HepG2 (cell line): ENCODE results near the gene MAPK8IP3. TPM values are rescaled to one million over a fixed set of nuclear protein-coding genes. Genes with fewer than 3 reads are reported as not detected.

Experiments
- BCL6 ChIP-seq: IDR thresholded peaks from 2 replicates; pipeline ENCODE4 v1.6.1; 2016; ENCODE audit warnings: missing genetic modification reagents, missing compliant biosample characterization
- DBP ChIP-seq: sonication (generic); formaldehyde crosslinking; IDR thresholded peaks from 2 replicates; pipeline ENCODE4 v1.4.0; 2020; ENCODE audit warnings: missing genetic modification reagents; ENCODE audit errors: not compliant biosample characterization
- FOXK2 ChIP-seq: fragments of 450-650 bp; IDR thresholded peaks from 2 replicates; pipeline ENCODE4 v1.6.1; 2016
- KMT2A ChIP-seq: sonication (generic); formaldehyde crosslinking; IDR thresholded peaks from 2 replicates; pipeline ENCODE4 v1.4.0; 2020; ENCODE audit warnings: missing genetic modification reagents
- MEIS2 ChIP-seq: sonication (generic); formaldehyde crosslinking; IDR thresholded peaks from 2 replicates; pipeline ENCODE4 v1.9.0; 2021; ENCODE audit warnings: mild to moderate bottlenecking, missing genetic modification reagents
- NFE2L1 ChIP-seq: sonication (generic); formaldehyde crosslinking; IDR thresholded peaks from 2 replicates; pipeline ENCODE4 v1.4.0; 2020; ENCODE audit warnings: missing genetic modification reagents, mild to moderate bottlenecking, borderline replicate concordance
- PHF20 ChIP-seq: sonication (generic); formaldehyde crosslinking; IDR thresholded peaks from 2 replicates; pipeline ENCODE4 v1.5.0; 2020; ENCODE audit warnings: mild to moderate bottlenecking, missing genetic modification reagents
- RCOR2 ChIP-seq: IDR thresholded peaks from 2 replicates; pipeline ENCODE4 v1.6.1; 2016; ENCODE audit warnings: missing biosample characterization, missing genetic modification reagents
- SUZ12 ChIP-seq: fragments of 150-350 bp; IDR thresholded peaks from 2 replicates; pipeline ENCODE4 v1.6.1; 2014; ENCODE audit warnings: low read depth, low read length
- TOPORS ChIP-seq: sonication (generic); formaldehyde crosslinking; IDR thresholded peaks from 2 replicates; pipeline ENCODE4 v1.8.0; 2023; ENCODE audit warnings: mild to moderate bottlenecking, missing genetic modification reagents
- ZBTB21 ChIP-seq: sonication (generic); formaldehyde crosslinking; IDR thresholded peaks from 2 replicates; pipeline ENCODE4 v1.4.0; 2020; ENCODE audit warnings: missing genetic modification reagents
- ZBTB33 ChIP-seq: sonication (generic); formaldehyde crosslinking; IDR thresholded peaks from 2 replicates; pipeline ENCODE4 v1.4.0; 2020; ENCODE audit warnings: missing genetic modification reagents
- ZBTB34 ChIP-seq: sonication (generic); formaldehyde crosslinking; IDR thresholded peaks from 2 replicates; pipeline ENCODE4 v1.8.0; 2022; ENCODE audit warnings: mild to moderate bottlenecking, missing genetic modification reagents
- ZBTB39 ChIP-seq: sonication (generic); formaldehyde crosslinking; IDR thresholded peaks from 2 replicates; pipeline ENCODE4 v1.5.0; 2020; ENCODE audit warnings: missing genetic modification reagents
- ZFP1 ChIP-seq: IDR thresholded peaks from 2 replicates; pipeline ENCODE4 v1.6.1; 2016
- ZMAT3 ChIP-seq: sonication (generic); formaldehyde crosslinking; conservative IDR thresholded peaks from 2 replicates; pipeline ENCODE4 v1.7.0; 2021; ENCODE audit warnings: missing genetic modification reagents
- ZNF10 ChIP-seq: sonication (generic); formaldehyde crosslinking; IDR thresholded peaks from 2 replicates; pipeline ENCODE4 v1.4.0; 2020; ENCODE audit warnings: mild to moderate bottlenecking, low read depth, missing genetic modification reagents, borderline replicate concordance
- ZNF431 ChIP-seq: sonication (generic); formaldehyde crosslinking; IDR thresholded peaks from 2 replicates; pipeline ENCODE4 v1.9.0; 2022; ENCODE audit warnings: missing genetic modification reagents, low read depth, mild to moderate bottlenecking, borderline replicate concordance
- ZNF709 ChIP-seq: sonication (generic); formaldehyde crosslinking; IDR thresholded peaks from 2 replicates; pipeline ENCODE4 v1.5.0; 2020; ENCODE audit warnings: mild to moderate bottlenecking, missing genetic modification reagents
- ZNF816 ChIP-seq: sonication (generic); formaldehyde crosslinking; IDR thresholded peaks from 2 replicates; pipeline ENCODE4 v1.8.0; 2022; ENCODE audit warnings: missing genetic modification reagents, mild to moderate bottlenecking, borderline replicate concordance
- ZSCAN29 ChIP-seq: sonication (generic); formaldehyde crosslinking; conservative IDR thresholded peaks from 2 replicates; pipeline ENCODE4 v1.4.0; 2020; ENCODE audit warnings: mild to moderate bottlenecking, missing genetic modification reagents
- ZXDC ChIP-seq: sonication (generic); formaldehyde crosslinking; IDR thresholded peaks from 2 replicates; pipeline ENCODE4 v1.5.0; 2020; ENCODE audit warnings: mild to moderate bottlenecking, missing genetic modification reagents
- polyA plus RNA-seq, 8 experiments: library from polyadenylated mRNA; depleted of rRNA in 3 of 8; stranded (reverse) in 7 of 8; unstranded in 1 of 8; fragments of >200 nt; fragmentation: Illumina TruSeq in 4 of 8; extraction: Trizol in 4 of 8; gene quantifications; 2 replicates each; pipeline versions ENCODE4 v1.2.1 to v1.2.3, GENCODE V29; 2011 to 2016; ENCODE audit warnings: low read depth in 4 of 8, missing spikeins in 1 of 8, mixed read lengths in 1 of 8; ENCODE audit not compliant: insufficient read depth in 1 of 8
- total RNA-seq, 5 experiments: library from RNA; depleted of rRNA; stranded (reverse); fragments of >200 nt; fragmentation: Illumina TruSeq; extraction: Trizol; gene quantifications; 2 replicates each; pipeline ENCODE4 v1.2.3, GENCODE V29; 2016; ENCODE audit warnings: low read depth in 1 of 5

The MAPK8IP3 gene
- total and polyA plus RNA-seq, 2 of the 13 experiments (the other 11 are each of a cell fraction or from before 2014, with no cell fraction given) = 25.1 to 41.7 TPM

- peak; percentile 87 for TF ChIP-seq PHF20 (CRISPR knock-in tag)
- no peak for TF ChIP-seq FOXK2
- 0 out of 2 replicates have a peak, but pooled peaks have one; percentile 2 for TF ChIP-seq ZBTB34 (CRISPR knock-in tag)
- peak; percentile 54 for TF ChIP-seq DBP
- no peak for TF ChIP-seq ZNF816 (CRISPR knock-in tag)
- peak; percentile 88 for TF ChIP-seq ZNF431 (CRISPR knock-in tag)
- peak; percentile 96 for TF ChIP-seq MEIS2 (CRISPR knock-in tag)
- TF ChIP-seq ZFP1 (CRISPR knock-in tag) = no peak
- peak; percentile 96 for TF ChIP-seq ZBTB21
- TF ChIP-seq ZSCAN29 (CRISPR knock-in tag) = no peak
- no peak for TF ChIP-seq ZBTB33
- no peak for TF ChIP-seq ZNF10 (CRISPR knock-in tag)
- no peak for TF ChIP-seq ZMAT3
- no peak for TF ChIP-seq TOPORS (CRISPR knock-in tag)
- no peak for TF ChIP-seq NFE2L1 (CRISPR knock-in tag)
- peak; percentile 86; the same call in 1 of the 2 replicates for TF ChIP-seq ZNF709 (CRISPR knock-in tag)
- no peak; the same call in 1 of the 2 replicates for TF ChIP-seq KMT2A (CRISPR knock-in tag)
- no peak for TF ChIP-seq BCL6
- no peak for TF ChIP-seq RCOR2 (CRISPR knock-in tag)
- TF ChIP-seq ZBTB39 (CRISPR knock-in tag) = no peak
- no peak for TF ChIP-seq SUZ12
- no peak for TF ChIP-seq ZXDC (CRISPR knock-in tag)
Observed at GRCh38 chr16:1705688-1706385, at the start of gene MAPK8IP3 (continued).
